WERI-Rb-1 (cell line): ENCODE results near the gene RNF152.

Experiments
- DNase-seq: peaks from one replicate; pipeline ENCODE4 v3.0.0-alpha.2; 2020
- H3K27ac ChIP-seq: fragments of 250-450 bp; sonication (Bioruptor Pico); 2 replicates; pipeline ENCODE4 v1.5.1; 2020; ENCODE audit warnings: mild to moderate bottlenecking, moderate library complexity
- H3K27me3 ChIP-seq: fragments of 250-450 bp; sonication (Bioruptor Pico); 2 replicates; pipeline ENCODE4 v1.5.1; 2021; ENCODE audit warnings: mild to moderate bottlenecking, low read depth, moderate library complexity; ENCODE audit not compliant: insufficient read depth, severe bottlenecking
- H3K36me3 ChIP-seq: fragments of 250-450 bp; sonication (Bioruptor Pico); 2 replicates; pipeline ENCODE4 v1.5.1; 2020; ENCODE audit warnings: mild to moderate bottlenecking, moderate library complexity
- H3K4me3 ChIP-seq: 2 replicates; pipeline ENCODE4 v1.5.1; 2011; ENCODE audit warnings: low read depth, mild to moderate bottlenecking, control low read depth, low read length
- H3K9me3 ChIP-seq: fragments of 250-450 bp; sonication (Bioruptor Pico); 2 replicates; pipeline ENCODE4 v1.5.1; 2021; ENCODE audit warnings: mild to moderate bottlenecking, moderate library complexity; ENCODE audit not compliant: severe bottlenecking
- TF ChIP-seq, protein P1 (sequence below): IDR thresholded peaks from 2 replicates; pipeline ENCODE4 v1.5.1; 2011; ENCODE audit warnings: low read depth, mild to moderate bottlenecking, control low read depth, inconsistent platforms, low read length

The RNF152 gene

DNA sequence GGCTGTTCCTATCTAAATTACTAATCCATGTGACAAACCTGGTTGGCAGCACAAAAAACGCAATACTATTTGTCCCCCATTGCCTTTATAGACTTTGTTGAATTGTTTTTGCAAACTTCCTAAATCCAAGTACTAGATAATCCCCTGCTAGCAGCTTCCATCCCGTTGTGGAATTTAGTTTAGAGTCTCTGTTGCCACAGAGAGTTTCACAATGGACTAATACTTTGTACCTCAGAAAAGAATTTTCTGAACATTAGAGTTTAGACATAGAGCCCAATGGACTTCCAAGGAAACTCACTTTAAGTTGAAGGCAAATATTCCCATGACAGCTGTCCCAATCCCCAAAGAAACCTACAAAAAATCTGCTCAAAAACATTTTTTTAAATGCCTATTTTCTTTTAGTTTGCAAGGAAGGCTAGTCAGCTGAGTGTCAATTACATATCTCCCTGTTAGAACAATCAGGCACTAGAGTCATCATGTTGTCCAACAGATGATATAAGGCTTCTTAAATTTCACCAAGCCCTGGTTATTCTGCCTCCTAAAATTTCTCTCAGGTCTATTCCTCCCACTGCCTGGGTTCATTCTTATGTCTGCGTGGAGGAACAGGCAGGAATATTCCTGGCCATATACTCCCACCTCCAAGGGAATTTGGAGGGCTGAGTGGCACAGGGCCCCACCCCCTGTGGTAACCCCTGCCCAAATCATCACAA is 27.2 kb downstream of the RNF152 start:
- no peak overlapping the region for H3K4me3 ChIP-seq
- H3K27ac ChIP-seq: no peak overlapping the region
- no peaks in the 10 kb centered on the region for H3K9me3 ChIP-seq
- TF ChIP-seq, protein P1, sequence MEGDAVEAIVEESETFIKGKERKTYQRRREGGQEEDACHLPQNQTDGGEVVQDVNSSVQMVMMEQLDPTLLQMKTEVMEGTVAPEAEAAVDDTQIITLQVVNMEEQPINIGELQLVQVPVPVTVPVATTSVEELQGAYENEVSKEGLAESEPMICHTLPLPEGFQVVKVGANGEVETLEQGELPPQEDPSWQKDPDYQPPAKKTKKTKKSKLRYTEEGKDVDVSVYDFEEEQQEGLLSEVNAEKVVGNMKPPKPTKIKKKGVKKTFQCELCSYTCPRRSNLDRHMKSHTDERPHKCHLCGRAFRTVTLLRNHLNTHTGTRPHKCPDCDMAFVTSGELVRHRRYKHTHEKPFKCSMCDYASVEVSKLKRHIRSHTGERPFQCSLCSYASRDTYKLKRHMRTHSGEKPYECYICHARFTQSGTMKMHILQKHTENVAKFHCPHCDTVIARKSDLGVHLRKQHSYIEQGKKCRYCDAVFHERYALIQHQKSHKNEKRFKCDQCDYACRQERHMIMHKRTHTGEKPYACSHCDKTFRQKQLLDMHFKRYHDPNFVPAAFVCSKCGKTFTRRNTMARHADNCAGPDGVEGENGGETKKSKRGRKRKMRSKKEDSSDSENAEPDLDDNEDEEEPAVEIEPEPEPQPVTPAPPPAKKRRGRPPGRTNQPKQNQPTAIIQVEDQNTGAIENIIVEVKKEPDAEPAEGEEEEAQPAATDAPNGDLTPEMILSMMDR: no peak
- no peaks in the 10 kb centered on the region for H3K27me3 ChIP-seq
- no peaks in the 10 kb centered on the region for H3K36me3 ChIP-seq
- no peak for DNase-seq

DNA sequence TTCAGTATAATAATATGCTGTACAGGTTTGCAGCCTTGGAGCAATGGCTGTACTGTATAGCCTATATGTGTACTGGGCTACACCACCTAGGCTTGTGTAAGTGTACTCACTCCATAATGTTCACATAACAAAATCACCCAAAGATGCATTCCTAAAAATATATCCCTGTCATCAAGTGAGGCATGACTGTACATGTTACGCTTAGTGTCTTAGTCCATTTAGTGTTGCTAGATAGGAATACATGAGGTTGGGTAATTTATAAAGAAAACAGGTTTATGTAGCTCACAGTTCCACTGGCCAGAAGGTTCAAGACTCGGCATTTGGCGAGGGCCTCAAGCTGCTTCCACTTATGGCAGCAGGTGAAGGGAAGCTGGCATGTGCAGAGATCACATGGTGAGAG is 31.4 kb downstream of the RNF152 start:
- no peaks in the 10 kb centered on the region for H3K36me3 ChIP-seq
- TF ChIP-seq, protein P1: no peak
- H3K9me3 ChIP-seq: no peaks in the 10 kb centered on the region
- DNase-seq: no peak
- no peak overlapping the region for H3K27ac ChIP-seq
- H3K4me3 ChIP-seq: no peak overlapping the region
- no peaks in the 10 kb centered on the region for H3K27me3 ChIP-seq

DNA sequence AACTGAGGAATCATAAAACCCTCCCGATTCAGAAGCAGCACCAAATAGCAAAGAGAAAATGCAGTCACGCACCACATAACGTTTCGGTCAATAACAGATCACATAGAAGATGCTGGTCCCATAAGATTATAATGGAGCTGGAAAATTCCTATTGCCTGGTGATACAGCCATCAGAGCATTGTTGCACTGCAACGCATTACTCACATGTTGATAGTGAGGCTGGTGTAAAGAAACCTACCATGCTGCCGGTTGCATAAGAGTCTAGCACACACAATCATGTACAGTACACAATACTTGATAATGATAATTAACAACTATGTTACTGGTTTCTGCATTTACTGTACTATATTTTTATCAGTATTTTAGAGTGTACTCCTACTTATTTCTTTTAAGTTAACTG is 32.5 kb downstream of the RNF152 start:
- Histone ChIP-seq H3K36me3 (no peaks in the 10 kb centered on the region), H3K27ac (no peak overlapping the region), H3K9me3 (no peaks in the 10 kb centered on the region), H3K4me3 (no peak overlapping the region), H3K27me3 (no peaks in the 10 kb centered on the region)
- DNase-seq: no peak
- TF ChIP-seq, protein P1: no peak

DNA sequence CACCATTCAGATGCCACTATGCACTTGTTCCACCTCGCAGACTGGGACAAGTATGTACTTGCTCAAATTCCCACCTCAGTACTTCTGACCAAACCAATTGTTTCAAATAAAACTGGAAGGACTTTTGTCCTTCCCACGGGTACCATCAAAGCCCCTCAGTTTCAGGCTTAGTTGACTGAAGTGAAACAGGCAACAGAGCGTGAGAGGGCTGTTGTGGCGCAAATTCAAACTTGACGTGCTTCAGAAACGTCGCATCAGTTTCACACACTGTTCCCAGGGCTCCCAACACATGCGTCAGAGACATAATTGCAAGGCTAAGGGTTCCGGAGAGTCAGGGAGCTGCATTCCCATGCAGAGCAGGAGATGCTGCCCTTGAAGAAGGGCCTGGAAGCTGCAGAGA is 33.7 kb downstream of the RNF152 start:
- DNase-seq: no peak
- no peaks in the 10 kb centered on the region for H3K27me3 ChIP-seq
- no peaks in the 10 kb centered on the region for H3K36me3 ChIP-seq
- TF ChIP-seq, protein P1: no peak
- H3K27ac ChIP-seq: no peak overlapping the region
- H3K9me3 ChIP-seq: no peaks in the 10 kb centered on the region
- H3K4me3 ChIP-seq: no peak overlapping the region

DNA sequence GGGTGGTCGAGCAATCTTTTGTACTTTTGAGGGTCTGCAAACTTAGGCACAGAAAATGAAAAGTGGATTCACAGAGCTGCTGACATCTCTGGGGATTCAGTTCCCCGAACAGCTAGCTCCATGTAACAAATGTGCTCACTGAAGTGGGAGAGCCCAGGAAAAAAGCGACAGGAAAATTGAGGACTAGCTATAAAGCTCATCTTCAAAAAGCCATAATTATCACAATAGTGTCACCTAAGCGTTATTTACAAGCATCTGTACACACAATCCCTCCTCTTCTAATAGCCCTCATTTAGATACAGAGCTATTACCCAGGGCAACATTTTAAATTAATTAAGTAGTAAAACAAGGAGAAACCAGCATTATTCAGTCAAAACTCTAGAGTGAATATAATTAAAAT is 36.1 kb downstream of the RNF152 start:
- no peak for DNase-seq
- H3K9me3 ChIP-seq: no peaks in the 10 kb centered on the region

More for the DNA sequence above, 36.1 kb downstream of the RNF152 start:
- no peak overlapping the region for H3K4me3 ChIP-seq
- TF ChIP-seq, protein P1: no peak
- no peaks in the 10 kb centered on the region for H3K36me3 ChIP-seq
- H3K27ac ChIP-seq: no peak overlapping the region
- H3K27me3 ChIP-seq: no peaks in the 10 kb centered on the region
